Measurements from ENCODE around the gene GABRG2.

Gene GABRG2

GRCh38 chr5:162193012-162193411 is 125.4 kb downstream of the GABRG2 start:
- no peak for DNase-seq (ENCODE audit: low read depth in 2 of 2)

DNA sequence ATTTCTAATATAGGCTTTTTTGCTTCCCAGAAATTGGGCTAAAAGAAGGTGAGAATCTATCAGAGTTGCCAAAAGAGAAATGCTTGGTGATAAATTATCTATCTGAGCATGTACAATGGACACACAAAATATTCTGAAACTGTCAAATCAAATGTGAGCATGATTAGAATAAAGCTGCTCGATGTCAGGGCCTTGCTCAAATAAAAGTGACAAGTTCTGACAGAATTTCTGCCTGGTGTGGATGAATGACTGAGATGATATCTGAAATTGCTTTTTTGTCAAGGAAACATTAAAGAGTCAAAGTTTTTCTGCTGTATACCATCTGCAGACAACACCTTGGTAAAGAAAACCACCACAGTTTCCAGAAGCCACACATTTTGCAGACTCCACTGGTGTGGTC is 128.8 kb downstream of the GABRG2 start:
- no peak for DNase-seq (ENCODE audit: low read depth in 2 of 2)

DNA sequence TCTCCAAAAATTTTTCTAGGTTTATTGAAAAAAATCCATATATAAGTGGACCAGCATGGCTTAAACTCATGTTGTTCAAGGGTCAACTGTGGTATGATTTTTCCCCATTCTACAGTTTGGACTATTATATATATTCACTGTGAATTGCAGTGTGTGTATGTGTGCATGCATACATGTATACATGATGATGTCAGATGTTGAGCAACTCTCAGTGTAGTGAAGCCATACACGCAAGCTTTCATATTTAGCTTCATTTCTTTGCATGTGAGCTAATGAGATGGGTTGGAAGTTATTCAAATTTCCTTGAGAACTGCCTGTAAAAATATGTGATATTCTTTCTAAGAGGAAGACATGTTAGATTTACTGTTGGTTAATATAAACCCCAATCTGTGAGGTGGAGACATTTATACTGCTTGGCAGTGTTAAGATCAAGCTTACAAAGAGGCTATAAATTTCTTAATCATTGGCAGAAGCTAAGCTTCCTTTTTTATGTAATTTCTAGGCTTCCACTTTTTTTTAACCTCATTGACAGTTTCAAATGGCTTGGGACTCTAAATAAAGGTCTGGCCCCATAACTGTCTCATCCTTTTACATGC is 134.8 kb downstream of the GABRG2 start:
- no peak for DNase-seq (ENCODE audit: low read depth in 2 of 2)
